Stimulated activated CD4-positive, alpha-beta T cell treated with anti-CD3 and anti-CD28 coated beads, Interleukin-2, amount 100 ng/mL, for 24 hours (primary cell): ENCODE results near the gene ANKS4B.
"Not testable (repeated sequence)": the region's sequence is repeated elsewhere in the genome, so short reads cannot be mapped to it uniquely, and the experiment has no call there.

Experiments used
- DNase-seq, 2 donors: peaks; one replicate each; pipeline ENCODE4 v3.0.0-alpha.2; 2020

Gene ANKS4B

DNA sequence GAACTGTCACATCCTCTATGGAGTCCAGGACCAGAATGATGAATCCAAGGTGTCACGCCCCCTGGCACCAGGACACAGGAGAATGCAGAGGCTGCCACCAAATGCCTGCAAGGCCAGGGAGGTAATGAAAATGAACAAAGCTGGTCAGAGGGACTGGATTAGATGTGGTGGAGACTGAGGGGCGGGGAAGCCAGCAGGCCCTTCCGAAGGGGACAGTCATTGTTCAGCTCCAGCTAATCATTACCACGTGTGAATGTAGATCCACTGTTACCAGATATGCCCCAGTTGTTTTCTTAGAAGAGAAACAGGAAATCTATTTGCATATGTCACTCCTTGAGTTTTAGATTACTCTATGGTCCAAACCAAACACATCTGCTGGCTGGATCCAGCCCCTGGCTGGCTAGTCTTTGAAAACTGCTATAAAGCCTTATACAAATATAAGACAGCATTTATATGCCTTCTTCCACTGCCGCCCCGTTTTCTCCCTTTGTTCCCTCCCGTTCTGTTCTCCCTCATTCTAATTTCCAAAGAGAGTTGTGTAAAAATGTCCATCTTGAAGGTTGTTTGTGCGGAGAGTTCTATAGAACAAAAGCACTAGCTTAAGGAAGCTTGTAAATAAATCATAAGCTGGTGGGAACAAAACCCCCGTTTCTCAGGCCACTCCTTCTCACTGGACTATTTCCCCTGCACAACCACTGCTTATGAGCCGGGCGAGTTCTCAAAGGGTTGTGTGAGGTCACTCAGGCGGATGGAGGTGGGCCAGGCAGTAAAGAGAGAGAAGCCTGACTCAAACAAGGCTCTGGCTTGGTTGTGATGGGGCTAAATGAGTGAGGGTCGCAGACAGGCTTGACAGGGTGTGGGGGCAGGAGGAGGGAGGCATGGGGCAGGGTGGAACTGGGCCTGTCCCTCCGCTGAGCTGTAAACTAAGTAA is 30.4 kb downstream of the ANKS4B start:
- DNase-seq = no peak

DNA sequence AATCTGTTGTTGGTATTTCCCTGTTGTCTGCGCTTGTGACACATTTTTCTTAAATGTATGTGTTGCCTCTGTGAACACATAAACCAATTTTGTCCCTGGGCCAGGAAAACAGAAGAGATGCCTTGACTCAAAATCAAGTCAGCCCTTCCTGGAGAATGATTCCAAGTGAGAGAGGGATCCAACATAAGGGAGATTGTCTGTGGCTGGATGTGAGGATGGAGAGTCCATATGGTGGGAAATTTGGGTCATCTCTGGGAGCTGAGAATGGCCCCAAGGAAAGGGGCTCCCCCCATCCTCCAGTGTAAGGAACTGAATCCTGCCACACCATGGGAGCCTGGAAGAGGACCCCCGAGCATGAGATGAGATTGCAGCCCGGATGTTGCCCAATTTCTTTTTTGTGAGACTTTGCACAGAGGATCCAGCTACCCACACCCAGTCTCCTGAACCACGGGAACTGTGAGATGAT is 31.1 kb downstream of the ANKS4B start:
- DNase-seq = no peak

DNA sequence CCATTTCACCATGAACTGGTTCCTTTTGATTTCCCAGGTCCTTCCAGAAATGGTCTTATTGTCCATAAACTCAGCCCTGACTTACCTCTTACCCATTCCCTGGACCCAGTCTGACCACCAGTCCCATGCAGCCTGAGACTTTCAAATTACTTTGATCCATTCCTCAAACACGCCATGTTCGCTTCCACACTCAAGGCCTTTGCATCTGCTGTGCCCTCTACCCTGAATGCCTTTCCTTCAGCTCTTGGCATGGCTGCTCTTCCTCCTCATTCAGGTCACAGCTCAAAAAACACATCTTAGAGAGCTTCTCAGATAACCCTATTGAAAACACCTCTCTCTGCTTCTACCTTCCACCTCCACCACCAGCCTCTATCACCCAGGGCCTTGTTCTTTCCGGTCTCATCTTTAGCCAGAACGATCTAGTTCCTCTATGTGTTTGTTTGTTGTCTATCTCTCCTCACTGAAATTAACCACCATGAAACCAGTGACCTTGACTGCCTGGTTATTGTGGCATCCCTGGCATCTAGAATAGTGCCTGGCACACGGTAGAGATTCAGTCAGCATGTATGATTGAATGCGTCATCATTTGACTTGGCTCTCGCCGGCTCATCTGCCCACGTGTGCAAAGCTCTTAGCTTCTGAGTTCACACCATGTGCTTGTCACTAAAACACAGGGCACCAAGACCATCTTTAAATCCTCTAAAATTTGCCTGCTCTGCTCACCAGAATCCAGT is 31.8 kb downstream of the ANKS4B start:
- DNase-seq = no peak

DNA sequence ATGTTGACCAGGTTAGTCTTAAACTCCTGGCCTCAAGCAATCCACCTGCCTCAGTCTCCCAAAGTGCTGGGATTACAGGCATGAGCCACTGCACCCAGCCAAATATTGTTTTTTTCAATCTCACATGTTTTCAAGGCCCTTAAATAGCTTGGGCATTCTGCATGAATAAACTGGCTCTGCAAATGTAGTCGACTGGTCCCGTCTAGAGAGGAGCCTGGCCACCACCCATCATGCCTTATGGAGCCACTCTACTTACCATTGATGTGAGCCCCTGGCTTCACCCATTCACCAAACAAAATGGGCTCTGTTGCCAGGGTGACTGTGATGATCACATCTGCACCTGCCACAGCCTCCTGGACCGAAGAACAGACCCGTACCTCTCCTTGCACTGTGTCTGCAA is 33.8 kb downstream of the ANKS4B start:
- no peak for DNase-seq

DNA sequence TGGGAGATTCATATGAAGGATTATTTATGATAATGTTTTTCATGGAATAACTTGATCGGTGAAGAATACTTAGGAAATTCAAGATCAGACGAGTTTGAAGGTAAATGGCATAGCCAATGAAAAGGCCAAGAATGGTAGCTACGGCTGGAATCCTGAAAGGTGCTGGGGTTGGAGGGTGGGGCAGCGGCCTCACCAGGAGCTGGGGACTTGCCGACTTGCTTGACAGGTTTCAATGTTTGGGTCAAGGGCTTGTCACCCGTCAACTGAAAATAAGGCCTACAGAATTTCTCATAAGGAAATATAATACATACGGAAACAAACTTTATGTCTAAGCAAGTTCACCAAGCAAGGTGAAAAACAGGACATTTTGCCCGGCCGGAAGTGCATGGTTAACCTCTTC is 34.7 kb downstream of the ANKS4B start:
- DNase-seq = no peak

DNA sequence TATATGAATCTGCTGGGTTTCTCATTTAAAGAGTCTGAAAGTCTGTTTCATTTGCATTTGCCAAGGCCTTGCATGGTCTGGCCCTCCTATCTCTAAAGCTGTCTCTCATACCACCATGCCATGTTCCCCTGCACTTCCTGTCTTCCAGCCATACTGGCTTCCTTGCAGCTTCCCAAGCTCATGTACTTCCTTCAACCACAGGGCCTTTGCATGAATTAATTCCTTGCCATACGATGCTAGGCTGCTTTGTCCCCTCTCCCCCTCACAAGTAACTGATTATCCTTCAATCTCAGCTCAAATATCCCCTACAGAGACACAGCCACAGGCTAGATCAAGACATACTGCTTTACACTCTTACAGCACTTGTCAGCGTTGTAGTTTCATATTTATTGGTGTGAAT is 38.8 kb downstream of the ANKS4B start:
- DNase-seq = no peak

DNA sequence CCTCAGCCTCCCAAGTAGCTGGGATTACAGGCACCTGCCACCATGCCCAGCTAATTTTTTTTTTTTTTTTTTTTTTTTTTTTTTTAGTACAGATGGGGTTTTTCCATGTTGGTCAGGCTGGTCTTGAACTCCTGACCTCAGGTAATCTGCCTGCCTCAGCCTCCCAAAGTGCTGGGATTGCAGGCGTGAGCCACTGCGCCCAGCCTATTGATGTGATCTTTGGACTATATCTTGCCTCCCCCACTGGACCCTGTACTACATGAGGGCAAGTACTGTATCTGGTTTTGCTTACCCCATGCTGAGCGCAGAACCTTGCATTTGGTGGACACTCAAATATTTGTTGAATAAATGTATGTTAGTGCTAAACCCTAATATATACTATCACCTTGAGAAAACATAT is 39.3 kb downstream of the ANKS4B start:
- DNase-seq = not testable (repeated sequence)

DNA sequence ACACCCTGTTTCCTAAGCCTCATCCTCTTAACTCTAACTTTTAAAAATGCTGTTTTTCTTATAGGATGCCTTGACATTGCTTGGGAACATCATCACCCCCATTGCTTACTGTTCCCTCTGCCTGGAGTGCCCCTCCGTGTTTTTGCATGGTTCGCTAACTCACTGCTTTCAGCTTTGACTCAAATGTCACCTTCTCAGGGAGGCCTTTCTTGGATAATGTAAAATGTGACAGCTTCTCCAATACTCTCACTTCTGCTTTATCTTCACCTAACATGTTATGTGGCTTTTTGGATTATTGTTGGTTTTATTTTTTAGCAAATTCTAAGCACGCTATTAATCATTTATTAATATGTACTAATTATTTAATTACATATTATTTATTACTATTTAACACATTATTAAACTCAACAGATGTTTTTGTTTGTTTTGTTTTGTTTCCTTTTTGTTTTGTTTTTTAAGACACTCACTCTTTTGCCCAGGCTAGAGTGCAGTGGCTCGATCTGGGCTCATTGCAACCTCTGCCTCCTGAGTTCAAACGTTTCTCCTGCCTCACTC is 40.8 kb downstream of the ANKS4B start:
- no peak for DNase-seq

DNA sequence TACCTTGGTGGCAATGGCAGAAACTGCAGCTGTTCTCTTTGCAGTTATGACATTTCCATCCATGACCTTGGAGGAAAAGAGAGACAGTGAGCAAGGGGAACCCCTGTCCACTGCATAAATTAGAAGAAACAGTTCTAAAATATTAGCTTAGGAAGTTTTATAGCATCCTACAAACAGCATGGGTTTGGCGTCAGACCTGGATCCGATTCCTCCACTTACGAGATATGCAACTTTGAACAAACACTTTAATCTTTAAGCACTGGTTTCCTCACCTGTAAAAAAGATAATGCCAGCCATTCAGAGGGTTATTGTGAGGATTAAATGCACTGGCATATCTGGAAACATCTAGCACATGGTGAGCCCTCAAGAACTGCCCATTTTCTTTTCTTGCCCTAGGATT is 42.0 kb downstream of the ANKS4B start:
- no peak for DNase-seq

DNA sequence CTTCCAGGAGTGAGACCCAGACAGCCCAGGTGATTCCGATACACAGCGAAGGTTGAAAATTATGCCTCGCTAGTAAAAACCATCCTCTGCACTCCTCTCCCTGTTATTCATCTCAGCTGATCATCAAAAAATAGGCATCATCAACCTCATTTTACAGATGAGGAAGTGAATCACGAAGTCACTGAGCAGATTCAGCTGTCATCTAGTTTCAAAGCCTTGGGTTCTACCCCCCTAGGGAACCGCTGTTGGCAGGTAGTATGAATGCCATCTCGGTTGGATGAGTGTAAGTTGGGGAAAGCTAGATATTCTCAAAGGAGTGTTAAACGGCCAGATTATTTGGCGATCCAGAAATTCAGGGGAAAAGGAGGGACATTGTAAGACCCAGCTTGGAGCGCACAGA is 42.6 kb downstream of the ANKS4B start:
- DNase-seq = no peak

DNA sequence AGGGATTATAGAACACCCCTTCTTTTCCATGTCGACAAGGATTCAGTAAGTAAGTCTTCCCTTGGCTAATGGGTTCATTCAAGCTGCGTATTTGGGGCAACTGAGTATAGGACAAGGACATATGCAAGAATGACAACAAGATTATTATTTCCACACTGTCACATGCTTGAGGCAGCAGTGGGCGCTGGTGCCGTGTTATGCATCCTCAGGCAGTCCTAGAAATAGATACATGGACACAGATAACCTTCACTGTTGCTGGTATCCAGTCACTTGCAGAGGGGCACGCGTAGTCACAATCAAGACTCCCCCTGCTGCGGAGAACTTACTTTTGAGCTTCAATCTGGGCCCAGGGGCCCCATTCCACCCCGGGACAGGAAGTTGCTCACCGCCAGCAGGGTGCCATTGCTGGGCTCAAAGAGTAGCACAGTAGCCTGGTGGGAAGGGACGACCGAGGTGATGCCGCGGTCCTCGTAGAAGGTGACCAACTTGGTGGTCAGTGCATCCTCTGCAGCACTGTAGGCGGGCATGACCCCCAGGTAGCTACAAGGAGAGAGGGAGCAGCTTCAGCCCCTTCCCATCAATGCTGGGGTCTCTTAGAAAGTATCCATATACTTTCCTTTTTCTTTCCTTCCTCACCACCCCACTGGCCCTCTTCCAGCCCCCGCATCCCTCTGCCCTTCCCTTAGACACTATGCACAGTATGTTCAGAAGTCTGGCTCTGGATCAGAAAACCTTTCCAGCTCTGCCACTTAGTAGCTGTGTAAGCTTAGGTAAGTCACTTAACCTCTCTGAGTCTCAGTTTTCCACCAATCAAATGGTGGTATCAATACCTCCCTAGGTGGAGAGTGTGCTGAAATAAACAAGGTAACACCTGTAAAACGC is 43.8 kb downstream of the ANKS4B start:
- no peak for DNase-seq

DNA sequence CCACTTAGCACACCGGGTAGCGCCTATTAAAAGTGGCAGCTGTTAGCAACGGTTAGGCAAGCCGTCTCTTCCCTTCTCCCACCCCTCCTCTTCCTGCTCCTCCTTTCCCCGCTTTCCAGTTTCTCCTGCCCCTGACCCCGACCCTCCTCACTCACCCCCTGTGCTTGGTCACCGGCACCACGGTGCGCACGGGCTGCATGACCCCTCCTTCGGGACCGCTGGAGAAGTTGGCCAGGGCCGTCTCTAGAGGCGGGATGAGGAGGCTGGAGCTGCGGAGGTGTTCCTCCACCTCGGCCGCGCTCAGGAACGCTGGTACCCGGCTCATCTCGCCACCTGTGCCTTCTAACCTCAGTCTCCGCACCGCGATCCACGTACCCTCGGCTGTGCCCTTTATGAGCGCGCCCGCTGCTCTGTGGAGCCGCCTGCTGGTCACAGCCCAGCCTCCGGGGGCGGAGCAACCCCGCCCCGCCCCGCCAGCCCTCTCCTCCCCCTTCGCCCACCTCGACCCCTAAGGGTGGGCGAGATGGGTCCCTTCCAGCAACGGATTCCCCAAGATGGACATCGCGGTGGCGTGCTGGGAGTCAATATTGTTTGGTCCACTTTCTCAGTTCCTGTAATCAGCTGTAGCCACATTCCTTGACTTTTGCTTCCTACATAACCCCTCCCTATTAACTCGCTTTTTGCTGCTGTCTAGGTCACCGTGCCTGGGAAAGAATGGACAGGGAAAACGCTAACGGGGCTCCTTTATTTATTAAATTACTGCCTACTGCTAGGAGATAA is 44.6 kb downstream of the ANKS4B start, which contains the start of gene CRYM:
TSS of gene CRYM (minus strand) at position 364 of the 780 bp plus-strand sequence. CDS start at position 325, 39 bp downstream.
- DNase-seq = peak; percentile 54 to 69

DNA sequence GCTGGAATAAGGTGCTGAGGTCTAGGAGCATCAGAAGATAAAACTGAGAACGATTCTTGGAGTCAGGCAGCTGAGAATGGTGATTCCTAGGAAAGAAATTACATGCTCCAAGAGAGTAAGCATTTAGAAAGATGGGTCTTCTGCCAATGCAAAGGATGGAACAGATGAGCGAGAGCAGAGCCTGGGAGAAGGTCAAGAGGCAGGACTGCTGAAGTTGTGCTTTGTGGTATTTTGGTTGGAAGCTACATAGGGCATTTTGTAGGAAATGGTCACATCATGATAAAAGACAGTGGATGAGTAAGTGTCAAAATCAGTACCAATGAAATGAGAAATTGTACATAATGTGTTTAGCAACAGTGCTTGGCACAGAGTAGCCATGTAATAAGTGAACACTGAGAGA is 46.0 kb downstream of the ANKS4B start:
- DNase-seq = no peak

DNA sequence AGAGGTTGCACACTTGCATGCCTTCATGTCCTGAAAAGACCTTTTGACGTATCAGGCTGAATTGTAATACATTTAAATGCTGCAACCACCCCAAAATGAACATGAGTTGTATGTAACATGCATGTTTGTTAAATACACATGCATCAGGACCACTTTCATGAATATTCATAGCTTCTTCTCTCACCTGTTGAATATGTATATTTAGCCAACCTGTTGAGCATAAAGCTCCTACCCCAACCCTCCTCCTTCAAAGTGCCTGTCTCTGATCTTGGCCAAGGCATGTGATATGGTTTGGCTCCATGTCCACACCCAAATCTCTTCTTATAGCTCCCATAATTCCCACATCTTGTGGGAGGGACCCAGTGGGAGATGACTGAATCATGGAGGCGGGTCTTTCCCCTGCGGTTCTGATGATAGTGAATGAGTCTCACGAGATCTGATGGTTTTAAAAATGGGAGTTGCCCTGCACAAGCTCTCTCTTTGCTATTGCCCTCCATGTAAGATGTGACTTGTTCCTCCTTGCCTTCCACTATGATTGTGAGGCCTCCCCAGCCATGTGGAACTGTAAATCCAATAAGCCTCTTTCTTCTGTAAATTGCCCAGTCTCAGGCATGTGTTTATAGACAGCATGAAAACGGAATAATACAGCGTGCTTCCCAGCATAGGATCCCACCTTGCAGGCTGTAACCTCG is 48.3 kb downstream of the ANKS4B start:
- no peak for DNase-seq

DNA sequence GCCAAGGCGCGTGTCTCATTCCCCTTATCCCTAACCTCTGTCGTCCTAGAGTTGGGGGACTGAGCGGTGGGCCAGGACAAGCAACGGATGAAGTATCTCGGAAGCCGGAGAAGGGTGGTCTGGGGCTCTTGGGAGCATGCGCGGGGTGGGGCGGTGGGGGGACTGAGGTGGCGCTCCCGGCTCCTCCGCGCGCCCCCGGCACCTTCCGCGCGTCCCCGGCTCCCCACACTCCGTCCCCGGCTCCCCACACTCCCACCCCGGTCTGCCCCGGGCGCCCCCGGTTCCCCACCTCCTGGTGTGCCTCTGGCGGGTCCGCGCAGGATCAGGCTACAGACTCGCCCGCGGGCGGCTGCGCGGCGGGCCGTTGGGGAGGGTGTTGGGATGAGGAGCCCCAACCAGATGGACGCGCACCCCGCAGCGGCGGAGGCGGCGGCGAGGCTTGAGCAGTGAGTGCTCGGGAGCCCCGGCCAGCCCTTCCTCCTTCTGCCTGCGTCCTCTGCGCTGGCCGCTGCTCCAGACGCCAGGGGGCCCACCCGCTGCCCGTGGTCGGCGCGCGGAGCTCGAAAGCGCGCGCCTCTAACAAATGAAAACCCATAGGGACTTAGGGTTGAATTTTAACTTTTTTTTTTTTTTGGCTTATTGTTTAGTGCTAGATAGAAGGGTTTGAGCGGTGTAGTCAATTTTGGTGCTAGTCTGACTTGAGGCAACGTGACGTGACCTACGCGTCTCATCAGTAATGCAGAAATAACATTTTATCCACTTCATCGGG is 50.2 kb downstream of the ANKS4B start:
- peak in 1 of 2 donors; percentile 18 for DNase-seq

DNA sequence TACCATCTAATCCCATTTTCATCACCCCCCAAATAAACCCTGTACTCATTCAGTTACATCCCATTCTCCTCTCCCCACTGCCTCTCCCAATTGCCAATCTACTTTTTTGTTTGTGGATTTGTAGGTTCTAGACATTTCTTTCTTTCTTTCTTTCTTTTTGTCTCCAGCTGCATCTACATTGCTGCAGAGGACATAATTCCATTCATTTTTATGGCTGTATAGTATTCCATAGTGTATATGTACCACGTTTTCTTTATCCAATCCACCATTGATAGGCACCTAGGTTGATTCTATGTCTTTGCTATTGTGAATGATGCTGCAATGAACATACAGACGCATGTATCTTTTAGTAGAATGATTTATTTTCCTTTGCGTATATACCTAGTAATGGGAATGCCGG is 50.9 kb downstream of the ANKS4B start:
- no peak for DNase-seq

DNA sequence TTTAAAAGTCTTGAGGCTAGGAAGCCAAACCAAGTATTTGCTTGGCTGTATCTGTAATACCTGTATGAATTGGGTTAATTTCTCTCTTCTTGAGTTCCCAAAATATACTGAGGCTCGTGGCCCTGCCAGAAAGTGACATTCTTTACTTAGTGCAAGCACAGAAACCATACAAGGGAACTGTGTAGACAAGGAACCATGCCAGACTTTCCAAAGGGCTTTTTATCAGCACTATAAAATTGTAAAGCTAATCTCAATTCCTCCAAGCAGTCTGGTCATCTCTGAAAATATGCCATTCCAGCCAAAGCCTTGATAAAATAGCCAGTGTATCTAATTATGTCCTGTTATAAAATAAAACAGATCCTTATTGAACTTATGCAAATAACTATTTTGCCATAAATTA is 51.8 kb downstream of the ANKS4B start:
- no peak for DNase-seq

DNA sequence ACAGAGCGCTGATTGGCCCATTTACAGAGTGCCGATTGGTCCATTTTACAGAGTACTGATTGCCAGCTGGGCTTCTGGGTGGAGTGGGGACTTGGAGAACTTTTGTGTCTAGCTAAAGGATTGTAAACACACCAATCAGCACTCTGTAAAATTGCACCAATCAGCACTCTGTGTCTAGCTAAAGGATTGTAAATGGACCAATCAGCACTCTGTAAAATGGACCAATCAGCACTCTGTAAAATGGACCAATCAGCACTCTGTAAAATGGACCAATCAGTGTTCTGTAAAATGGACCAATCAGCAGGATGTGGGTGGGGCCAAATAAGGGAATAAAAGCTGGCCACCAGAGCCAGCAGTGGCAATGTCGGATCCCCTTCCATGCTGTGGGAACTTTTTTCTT is 56.3 kb downstream of the ANKS4B start:
- not testable (repeated sequence) for DNase-seq

DNA sequence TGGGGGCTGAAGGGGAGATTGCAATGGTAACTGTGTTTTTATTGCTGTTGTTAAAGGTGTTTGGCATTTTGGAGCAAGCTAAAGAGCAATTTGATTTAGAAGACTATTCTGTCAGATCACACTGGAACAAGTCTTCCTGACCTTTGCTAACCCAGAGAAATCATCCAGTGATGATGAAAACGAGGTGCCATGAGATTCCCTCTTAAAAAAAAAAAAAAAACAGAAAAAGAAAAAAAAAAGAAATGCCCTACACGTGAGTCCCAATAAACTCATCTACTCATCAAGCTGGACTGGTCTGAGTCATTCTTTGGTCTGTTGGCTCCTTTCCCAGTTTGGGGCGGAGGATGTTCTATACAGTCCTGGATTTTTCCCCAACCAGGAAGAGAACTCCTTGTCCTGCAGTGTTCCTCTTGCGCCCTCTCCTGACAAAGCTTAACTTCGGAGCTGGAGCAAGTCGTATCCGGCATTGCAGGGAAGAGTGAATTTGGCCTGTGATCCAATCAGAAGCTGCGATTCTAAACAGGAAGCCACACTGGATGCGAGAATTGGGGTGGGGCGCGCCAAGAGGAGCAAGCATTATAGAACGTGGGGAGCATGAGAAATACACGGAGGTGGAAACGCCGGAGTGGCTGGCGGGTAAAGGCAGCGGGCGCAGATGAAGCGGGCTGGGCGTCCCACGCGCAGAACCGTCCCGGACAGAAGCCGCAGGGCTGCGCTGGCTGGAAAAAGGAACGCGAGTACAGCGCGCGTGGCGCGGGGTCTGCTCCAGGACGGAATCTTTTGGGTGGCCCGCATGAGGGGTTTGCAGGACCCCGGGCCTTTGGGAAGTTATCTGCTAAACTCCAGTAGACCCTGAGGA is 67.0 kb downstream of the ANKS4B start:
- peak; percentile 55 to 74 for DNase-seq
